ENCODE measurements around the gene PKNOX2.

The PKNOX2 gene

DNA sequence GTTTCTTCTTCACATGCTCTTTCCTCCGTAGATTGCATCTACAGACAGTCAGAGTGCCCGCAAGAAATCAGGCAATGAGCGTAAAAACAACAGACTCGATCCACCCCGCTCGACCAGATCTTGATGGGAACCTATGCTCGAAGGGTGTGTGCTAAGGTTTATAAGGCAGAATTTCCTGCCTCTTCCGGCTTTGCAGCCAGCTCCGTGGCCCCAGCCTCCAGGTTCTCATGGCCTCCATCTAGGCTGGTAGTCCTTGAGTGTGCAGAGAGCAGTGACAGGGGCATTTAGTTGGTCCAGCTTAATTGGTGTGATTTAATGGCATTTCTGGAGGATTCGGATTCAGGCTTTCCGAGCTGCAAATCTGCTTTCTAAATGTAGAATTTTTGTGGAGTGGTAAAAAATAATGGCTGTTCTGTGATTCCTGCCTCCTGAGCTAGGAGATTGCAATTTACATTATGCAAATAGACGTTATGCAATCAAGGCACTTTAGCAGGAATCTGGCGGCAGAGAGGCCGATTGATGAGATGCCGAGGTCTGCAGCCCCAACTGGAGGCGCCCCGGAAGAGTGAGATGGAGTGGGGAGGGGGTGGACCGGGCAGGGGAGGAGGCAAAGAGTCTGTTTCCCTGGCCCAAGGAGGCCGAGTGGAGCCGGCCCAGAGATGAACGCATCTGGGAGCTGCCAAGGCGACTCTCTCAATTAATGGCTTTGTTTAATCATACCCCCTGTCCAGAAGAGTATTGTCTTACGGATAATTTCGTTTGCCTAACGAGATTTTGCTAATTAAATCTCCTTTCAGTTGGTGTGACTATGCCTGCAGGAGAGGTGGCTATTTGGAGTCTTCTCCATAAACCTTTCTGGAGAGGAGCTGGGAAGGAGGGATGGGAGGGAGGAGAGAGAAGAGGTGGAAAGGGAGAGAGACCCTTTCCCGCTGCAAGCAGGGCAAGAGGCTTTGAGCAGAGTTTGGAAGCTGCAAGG is 75.3 kb downstream of the PKNOX2 start:
- no peak for DNase-seq

- DNase-seq: no peak
Observed at GRCh38 chr11:125241104-125241503, 76.6 kb downstream of the PKNOX2 start.

GRCh38 chr11:125242141-125242775 is 77.7 kb downstream of the PKNOX2 start:
- DNase-seq: no peak

- no peak for DNase-seq
Observed at GRCh38 chr11:125244166-125244565, 79.6 kb downstream of the PKNOX2 start.

DNA sequence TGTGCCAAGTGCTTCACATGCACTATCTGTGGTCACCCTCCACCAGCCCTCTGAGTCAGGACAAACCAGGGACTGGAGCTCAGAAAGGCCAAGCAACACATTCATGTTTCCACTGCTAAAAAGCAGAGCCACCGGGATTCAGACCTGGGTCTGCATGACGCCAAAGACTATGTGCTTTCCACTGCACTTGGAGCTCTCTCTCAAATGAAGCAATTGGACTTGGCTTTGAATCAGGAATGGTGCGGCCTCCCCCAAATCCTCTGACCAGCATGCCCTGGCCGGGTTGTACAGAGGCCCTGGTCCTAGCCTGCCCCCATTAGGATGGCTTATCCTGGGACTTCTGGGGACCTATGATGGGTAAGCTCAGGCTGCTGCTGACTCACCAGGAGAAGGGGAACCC is 80.7 kb downstream of the PKNOX2 start:
- no peak for DNase-seq

DNA sequence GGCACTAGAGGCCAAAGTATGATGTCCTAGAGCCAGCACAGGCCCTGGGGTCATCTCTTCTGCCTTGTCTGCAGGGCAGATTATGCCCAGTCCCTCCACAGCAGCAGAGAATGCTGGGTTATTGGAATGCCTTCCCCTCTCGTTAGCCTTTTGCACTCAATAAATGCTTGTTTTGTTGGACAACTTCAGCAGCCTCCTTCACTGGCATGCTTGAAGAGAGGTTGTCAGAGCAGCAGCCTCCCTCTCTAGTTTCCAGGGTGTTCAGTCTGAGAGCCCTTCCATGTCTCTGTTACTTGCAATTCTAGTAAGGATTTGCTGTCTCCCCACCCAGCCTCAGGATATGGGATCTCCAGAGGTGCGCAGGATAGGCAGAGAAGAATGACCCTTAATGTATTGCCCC is 82.9 kb downstream of the PKNOX2 start:
- no peak for DNase-seq

DNA sequence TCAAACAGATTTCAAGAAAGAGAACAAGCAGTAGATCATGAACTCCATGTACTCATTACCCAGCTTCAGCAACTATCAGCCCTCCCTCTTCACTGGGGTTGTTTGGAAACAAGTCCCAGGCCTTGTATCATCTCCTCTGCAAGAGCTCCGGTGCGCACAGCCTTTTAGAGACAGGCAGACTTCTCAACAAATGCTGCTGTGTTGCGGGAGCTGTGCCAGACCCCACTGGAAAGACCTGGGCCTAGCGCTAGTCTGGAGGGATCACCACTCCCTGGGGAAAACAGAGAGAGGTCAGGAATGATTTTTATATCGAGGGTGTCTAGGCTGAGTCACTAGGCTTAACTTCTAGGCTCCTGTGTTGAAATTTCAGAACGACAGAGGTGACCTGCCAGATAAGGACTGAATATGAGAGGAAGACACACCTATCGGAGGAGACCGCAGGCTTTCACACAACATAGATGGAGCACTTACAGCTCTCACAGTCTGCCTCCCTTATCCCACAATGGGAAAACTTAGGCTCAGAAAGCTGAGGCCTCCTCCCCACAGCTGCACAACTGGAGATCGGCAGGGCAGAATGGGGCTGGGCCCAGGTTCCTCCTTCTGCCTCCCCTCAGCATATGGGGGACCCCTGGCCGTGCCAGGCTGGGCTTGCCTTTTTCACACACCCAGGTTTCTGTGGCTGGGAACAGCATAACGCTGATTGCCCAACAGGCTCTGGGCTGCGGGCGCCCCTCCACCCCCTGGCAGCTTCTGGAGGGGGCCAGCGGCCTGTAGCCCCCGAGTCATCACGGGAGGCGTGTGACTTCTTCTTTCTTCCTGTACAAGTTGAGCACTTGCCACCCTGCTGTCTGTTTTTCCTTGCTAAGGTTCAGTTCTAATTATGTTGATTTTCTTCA is 86.0 kb downstream of the PKNOX2 start:
- no peak for DNase-seq

DNA sequence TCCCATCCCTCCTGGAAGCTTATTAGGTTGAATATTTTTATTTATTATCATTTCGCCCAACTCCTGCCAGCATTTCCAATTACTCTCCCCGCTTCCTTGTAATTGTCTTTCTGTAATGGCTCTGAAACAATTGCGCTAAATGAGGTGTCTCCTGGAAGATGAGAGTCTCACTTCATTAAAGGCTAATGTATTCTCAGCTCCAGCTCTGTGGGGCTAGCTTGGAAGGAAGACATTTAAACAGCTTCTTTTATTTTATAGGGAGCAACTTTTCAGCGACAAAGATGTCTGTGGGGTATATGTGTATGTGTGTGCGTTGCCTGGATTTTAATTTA is 86.6 kb downstream of the PKNOX2 start:
- DNase-seq: no peak

- DNase-seq: no peak
Observed at GRCh38 chr11:125251956-125252355, 87.4 kb downstream of the PKNOX2 start.

GRCh38 chr11:125253289-125253688 is 88.7 kb downstream of the PKNOX2 start:
- no peak for DNase-seq

GRCh38 chr11:125253795-125254525 is 89.4 kb downstream of the PKNOX2 start:
- DNase-seq: no peak

GRCh38 chr11:125256541-125257189 is 92.1 kb downstream of the PKNOX2 start:
- no peak for DNase-seq

DNA sequence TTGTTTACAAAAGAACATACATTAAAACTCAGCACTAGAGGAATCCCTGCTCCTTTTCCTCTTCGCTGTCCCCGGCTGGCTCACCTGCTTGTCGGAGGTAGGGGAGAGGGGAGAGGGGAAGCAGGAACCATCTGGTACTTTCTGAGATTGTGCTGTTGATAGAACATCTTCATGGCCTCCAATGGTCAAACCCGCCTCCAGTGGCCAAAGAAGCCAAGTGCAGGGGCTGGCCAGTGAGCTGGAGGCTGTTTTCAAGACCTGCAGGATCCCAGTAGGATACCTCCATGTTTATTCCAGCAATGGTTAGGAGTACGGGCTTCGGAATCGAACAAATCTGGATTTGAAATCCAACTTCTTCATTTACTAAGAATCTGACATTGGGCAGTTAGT is 92.6 kb downstream of the PKNOX2 start:
- DNase-seq: no peak

- no peak for DNase-seq
Observed at GRCh38 chr11:125257751-125258150, 93.2 kb downstream of the PKNOX2 start.

DNA sequence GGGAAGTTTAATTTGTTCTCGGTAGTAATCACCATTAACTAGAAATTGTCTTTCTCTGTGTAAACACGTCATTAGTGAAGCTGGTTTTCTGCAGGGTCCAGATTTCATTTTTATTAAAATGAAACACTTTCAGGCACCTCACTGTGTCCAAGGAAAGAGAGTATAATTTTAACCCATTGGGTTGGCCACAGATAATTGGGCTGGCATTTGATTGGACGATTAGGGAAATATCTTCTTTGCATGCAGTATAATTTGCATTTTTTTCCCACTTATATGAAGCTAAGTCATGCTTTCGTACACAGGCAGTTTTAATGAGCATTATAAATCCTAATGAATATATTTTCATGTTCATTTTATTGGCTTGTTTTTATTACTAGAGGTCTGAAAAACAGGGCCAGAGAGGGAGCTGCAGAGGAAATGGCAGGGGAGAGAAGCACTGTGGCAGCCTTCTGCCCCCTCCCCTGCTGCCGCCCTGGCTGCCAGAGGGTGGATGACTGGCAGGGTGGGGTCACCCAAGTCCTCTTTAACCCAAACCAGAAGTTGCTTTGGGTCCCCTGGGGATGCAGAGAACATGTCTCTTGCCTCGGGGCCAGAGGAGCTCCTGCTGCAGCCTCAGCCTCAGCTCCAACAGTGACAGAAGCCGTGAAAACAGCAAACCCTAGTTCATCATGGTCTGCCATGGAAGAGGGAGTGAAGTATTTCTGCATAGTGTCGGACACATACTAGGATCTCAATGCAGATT is 93.9 kb downstream of the PKNOX2 start:
- DNase-seq: no peak

- no peak for DNase-seq
Observed at GRCh38 chr11:125261588-125261987, 97.0 kb downstream of the PKNOX2 start.

DNA sequence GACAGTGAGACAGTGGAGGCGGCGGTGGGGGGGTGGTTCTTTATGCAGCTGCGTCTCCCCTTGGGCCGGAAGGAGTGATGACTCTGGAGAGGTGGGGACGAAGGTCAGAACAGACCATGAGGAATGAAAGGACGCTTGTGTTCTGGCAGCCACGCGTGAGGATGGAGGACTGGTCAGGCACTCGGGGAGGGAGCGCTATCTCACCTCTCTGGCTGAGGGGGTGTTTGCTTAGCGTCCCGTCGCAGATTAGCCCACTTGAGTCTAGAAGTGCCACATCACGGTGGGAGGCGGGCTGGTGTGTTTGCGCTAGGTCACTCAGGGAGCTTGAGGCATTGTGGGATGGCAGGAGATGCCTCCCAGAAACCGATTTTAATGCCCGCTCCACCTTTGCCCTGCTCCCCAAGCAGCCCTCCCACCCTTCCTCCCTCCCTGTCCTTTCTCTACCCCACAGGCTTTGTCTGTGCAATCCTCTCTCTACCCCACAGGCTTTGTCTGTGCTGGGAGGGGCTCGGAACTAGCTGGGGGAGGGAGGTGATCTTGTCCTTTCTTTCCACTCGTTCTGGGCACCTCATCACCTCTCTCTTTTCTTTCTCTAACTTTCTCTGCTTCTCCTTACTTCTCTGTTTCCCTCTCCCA is 97.8 kb downstream of the PKNOX2 start:
- no peak for DNase-seq

GRCh38 chr11:125262830-125263218 is 98.3 kb downstream of the PKNOX2 start:
- no peak for DNase-seq

GRCh38 chr11:125263268-125263790 is 98.8 kb downstream of the PKNOX2 start:
- DNase-seq: no peak
